ENCODE measurements around the gene RNF222.

DNA sequence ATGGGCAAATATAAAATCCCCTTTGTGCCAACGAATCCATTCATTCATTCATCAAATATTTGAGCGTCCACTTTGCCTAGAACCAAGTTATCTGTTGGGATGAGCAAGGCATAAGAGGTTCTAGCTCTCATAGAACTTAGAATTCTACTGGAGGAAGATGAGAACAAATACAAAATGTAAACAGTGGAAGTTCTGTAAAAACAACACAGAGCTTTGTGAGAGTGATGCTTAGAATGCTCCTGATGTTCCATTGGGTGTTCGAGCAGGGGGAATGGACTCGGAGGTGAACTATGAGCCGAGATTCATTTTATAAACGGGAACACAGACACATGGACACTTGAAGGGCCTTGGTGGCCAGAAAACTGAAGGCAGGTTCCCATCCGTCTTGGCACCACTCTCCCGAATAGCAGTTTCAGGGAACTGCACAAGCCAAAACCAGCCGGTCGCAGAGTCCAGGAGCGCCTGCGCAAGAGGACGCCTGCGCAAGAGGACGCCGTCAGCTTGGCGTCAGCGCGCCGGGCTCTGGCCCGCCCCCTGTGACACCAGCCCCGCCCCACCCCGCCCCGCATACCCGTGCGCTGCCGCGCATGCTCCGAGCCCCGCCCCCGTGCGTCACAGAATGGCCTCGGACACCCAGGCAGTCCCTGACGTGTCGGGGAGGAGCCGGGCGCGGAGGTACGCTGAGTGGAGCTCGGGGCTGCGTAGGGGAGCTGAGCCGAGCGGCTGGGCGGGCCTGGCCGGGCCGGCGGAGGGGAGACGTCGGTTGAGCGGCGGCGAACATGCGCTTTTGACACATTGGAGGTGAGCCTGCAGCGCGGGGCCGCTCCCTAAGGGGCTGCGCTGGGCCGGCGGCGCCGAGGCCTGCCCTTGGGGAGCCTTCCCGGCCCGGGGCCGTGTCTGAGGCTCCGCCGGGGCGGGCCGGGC, 37.9 kb upstream of the RNF222 start, which contains the start of gene NDEL1:
- peak; percentile 100 for TF ChIP-seq POLR2A (IDR thresholded peaks at IDR 0.05)
- TF ChIP-seq, protein P1, sequence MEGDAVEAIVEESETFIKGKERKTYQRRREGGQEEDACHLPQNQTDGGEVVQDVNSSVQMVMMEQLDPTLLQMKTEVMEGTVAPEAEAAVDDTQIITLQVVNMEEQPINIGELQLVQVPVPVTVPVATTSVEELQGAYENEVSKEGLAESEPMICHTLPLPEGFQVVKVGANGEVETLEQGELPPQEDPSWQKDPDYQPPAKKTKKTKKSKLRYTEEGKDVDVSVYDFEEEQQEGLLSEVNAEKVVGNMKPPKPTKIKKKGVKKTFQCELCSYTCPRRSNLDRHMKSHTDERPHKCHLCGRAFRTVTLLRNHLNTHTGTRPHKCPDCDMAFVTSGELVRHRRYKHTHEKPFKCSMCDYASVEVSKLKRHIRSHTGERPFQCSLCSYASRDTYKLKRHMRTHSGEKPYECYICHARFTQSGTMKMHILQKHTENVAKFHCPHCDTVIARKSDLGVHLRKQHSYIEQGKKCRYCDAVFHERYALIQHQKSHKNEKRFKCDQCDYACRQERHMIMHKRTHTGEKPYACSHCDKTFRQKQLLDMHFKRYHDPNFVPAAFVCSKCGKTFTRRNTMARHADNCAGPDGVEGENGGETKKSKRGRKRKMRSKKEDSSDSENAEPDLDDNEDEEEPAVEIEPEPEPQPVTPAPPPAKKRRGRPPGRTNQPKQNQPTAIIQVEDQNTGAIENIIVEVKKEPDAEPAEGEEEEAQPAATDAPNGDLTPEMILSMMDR (IDR thresholded peaks at IDR 0.05), result no peak
